ENCODE results near the gene SGMS1.

DNA sequence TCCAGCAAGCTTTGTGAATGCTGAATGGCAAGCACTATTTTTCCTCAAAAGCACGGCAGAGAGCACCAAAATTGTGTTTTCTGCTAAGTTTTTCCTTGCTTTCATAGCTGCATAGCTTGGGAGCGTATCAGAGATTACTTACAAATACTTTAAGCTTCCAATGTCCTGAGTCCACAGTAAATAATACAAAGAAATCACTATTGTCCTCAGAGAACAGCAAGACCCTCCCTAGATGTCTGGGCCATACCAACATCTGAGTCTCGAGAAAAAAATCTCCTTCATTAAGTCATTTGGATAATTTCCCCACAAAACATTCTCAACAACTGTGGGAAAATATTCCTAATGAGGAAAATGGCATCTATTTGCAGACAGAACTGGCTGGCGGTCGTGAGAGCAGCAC, 41.7 kb downstream of the SGMS1 start:
- TF ChIP-seq, protein P1, sequence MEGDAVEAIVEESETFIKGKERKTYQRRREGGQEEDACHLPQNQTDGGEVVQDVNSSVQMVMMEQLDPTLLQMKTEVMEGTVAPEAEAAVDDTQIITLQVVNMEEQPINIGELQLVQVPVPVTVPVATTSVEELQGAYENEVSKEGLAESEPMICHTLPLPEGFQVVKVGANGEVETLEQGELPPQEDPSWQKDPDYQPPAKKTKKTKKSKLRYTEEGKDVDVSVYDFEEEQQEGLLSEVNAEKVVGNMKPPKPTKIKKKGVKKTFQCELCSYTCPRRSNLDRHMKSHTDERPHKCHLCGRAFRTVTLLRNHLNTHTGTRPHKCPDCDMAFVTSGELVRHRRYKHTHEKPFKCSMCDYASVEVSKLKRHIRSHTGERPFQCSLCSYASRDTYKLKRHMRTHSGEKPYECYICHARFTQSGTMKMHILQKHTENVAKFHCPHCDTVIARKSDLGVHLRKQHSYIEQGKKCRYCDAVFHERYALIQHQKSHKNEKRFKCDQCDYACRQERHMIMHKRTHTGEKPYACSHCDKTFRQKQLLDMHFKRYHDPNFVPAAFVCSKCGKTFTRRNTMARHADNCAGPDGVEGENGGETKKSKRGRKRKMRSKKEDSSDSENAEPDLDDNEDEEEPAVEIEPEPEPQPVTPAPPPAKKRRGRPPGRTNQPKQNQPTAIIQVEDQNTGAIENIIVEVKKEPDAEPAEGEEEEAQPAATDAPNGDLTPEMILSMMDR (IDR thresholded peaks at IDR 0.05) = no peak
- TF ChIP-seq, protein P2, sequence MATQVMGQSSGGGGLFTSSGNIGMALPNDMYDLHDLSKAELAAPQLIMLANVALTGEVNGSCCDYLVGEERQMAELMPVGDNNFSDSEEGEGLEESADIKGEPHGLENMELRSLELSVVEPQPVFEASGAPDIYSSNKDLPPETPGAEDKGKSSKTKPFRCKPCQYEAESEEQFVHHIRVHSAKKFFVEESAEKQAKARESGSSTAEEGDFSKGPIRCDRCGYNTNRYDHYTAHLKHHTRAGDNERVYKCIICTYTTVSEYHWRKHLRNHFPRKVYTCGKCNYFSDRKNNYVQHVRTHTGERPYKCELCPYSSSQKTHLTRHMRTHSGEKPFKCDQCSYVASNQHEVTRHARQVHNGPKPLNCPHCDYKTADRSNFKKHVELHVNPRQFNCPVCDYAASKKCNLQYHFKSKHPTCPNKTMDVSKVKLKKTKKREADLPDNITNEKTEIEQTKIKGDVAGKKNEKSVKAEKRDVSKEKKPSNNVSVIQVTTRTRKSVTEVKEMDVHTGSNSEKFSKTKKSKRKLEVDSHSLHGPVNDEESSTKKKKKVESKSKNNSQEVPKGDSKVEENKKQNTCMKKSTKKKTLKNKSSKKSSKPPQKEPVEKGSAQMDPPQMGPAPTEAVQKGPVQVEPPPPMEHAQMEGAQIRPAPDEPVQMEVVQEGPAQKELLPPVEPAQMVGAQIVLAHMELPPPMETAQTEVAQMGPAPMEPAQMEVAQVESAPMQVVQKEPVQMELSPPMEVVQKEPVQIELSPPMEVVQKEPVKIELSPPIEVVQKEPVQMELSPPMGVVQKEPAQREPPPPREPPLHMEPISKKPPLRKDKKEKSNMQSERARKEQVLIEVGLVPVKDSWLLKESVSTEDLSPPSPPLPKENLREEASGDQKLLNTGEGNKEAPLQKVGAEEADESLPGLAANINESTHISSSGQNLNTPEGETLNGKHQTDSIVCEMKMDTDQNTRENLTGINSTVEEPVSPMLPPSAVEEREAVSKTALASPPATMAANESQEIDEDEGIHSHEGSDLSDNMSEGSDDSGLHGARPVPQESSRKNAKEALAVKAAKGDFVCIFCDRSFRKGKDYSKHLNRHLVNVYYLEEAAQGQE (IDR thresholded peaks at IDR 0.05) = no peak
- TF ChIP-seq, protein P3, sequence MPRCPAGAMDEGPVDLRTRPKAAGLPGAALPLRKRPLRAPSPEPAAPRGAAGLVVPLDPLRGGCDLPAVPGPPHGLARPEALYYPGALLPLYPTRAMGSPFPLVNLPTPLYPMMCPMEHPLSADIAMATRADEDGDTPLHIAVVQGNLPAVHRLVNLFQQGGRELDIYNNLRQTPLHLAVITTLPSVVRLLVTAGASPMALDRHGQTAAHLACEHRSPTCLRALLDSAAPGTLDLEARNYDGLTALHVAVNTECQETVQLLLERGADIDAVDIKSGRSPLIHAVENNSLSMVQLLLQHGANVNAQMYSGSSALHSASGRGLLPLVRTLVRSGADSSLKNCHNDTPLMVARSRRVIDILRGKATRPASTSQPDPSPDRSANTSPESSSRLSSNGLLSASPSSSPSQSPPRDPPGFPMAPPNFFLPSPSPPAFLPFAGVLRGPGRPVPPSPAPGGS (IDR thresholded peaks at IDR 0.05) = no peak
- no peak for TF ChIP-seq CBX2 (IDR thresholded peaks at IDR 0.05; ENCODE audit: borderline replicate concordance, low read depth)
- TF ChIP-seq EP300 (IDR thresholded peaks at IDR 0.05) = no peak
- no peak for TF ChIP-seq SMC3 (IDR thresholded peaks at IDR 0.05)
- no peak for TF ChIP-seq KDM5A (IDR thresholded peaks at IDR 0.05)
- no peak for TF ChIP-seq RNF2 (IDR thresholded peaks at IDR 0.05; ENCODE audit: borderline replicate concordance, low read depth)
- no peak for TF ChIP-seq CHD4 (IDR thresholded peaks at IDR 0.05; ENCODE audit: borderline replicate concordance)
- no peak for TF ChIP-seq POLR2A (IDR thresholded peaks at IDR 0.05; ENCODE audit: low read length)
- TF ChIP-seq RFX5 (IDR thresholded peaks at IDR 0.05) = no peak
- TF ChIP-seq CBX8 (IDR thresholded peaks at IDR 0.05) = no peak
- TF ChIP-seq MAFK (IDR thresholded peaks at IDR 0.05; ENCODE audit: partially characterized antibody) = no peak
- TF ChIP-seq RCOR1 (IDR thresholded peaks at IDR 0.05; ENCODE audit: low read depth, low read length) = no peak

Data from A549 (cell line).